Ovary (tissue), 9 donors: ENCODE measurements around the gene CCL20. TPM values are rescaled to one million over a fixed set of nuclear protein-coding genes. Genes with fewer than 3 reads are reported as not detected.

Source experiments
- DNase-seq, 5 donors: peaks; one replicate each; pipeline ENCODE4 v3.0.0-alpha.2; 2019 to 2020
- H3K27ac ChIP-seq, 2 donors: fragments of 200-600 bp; one replicate each; pipeline versions ENCODE4 v1.5.1 to v1.8.0; 2019 to 2022
- H3K27me3 ChIP-seq: fragments of 200-600 bp; one replicate; pipeline ENCODE4 v1.8.0; 2022
- H3K36me3 ChIP-seq: fragments of 200-600 bp; sonication (generic); one replicate; pipeline ENCODE4 v1.5.1; 2019
- H3K4me1 ChIP-seq: one replicate; pipeline ENCODE4 v1.8.1; 2013; ENCODE audit warnings: mild to moderate bottlenecking, moderate library complexity; ENCODE audit not compliant: insufficient read depth
- H3K4me3 ChIP-seq: fragments of 200-600 bp; sonication (generic); one replicate; pipeline ENCODE4 v1.5.1; 2017
- H3K9me3 ChIP-seq, 2 donors: fragments of 200-600 bp in 1 of 2; sonication (generic) in 1 of 2; one replicate each; pipeline versions ENCODE4 v1.5.1 to v1.8.1; 2013 to 2019; ENCODE audit warnings: mild to moderate bottlenecking in 1 of 2, moderate library complexity in 1 of 2
- CTCF ChIP-seq, 3 donors: fragments of 450-650 bp in 2 of 3; fragments of 200-600 bp in 1 of 3; IDR thresholded peaks; one replicate each; pipeline versions ENCODE4 v1.5.1 to v1.8.0; 2016 to 2022; ENCODE audit warnings: antibody characterized with exemption in 3 of 3, mild to moderate bottlenecking in 1 of 3
- EP300 ChIP-seq: sonication (generic); formaldehyde crosslinking; IDR thresholded peaks from one replicate; pipeline ENCODE4 v1.6.1; 2017; ENCODE audit warnings: antibody characterized with exemption
- POLR2A ChIP-seq: fragments of 450-650 bp; IDR thresholded peaks from one replicate; pipeline ENCODE4 v1.6.1; 2017; ENCODE audit warnings: antibody characterized with exemption, mild to moderate bottlenecking, moderate library complexity
- WGBS, 3 donors: extraction: QIAGEN DNeasy Blood & Tissue Kit in 1 of 3; methylation state at CpG; one replicate each; pipeline versions ENCODE4 v1.1.5 to v1.1.7; 2013 to 2017; 5-methylcytosine and 5-hydroxymethylcytosine counted together
- intact Hi-C, 4 donors: fragments of 100-400 bp; cut with DNase I; formaldehyde crosslinking; loops; one replicate each; pipeline versions ENCODE4 v1.11.0 to v1.15.1; 2022 to 2023
- polyA plus RNA-seq, 2 donors: library from polyadenylated mRNA; stranded (reverse); fragments of 200-250 nt in 1 of 2; fragments of 350-450 nt in 1 of 2; fragmentation: Illumina TruSeq in 1 of 2; extraction: RNeasy Lipid Tissue Mini Kit (QIAGEN cat#74804) in 1 of 2; gene quantifications; one replicate each; pipeline ENCODE4 v1.2.3, GENCODE V29; 2013 to 2014
- total RNA-seq, 7 donors: library from RNA; depleted of rRNA in 2 of 7; stranded (reverse); fragments of >200 nt in 2 of 7; fragmentation: NEBNext Ultra II Directional in 3 of 7; extraction: Animal tissue kit (Norgen Biotek cat#: 25700) in 3 of 7; gene quantifications; one replicate each; pipeline versions ENCODE4 v1.1.0 to v1.2.4, GENCODE V29; 2016 to 2023
- donor health status: DM: no; HTN: no; CAD: no; lungs with moderate emphysema.
- donor health status: DM: no; HTN: no; CAD: no.
- donor health status: Bipolar disorder and iron deficiency.
- donor health status: DM: yes; HTN: yes; CAD: no.
- donor health status: DM: no; HTN: no; CAD: no.
- donor health status: DM: yes; HTN: yes; CAD: no.

Gene CCL20
- total and polyA plus RNA-seq, 9 donors = 0.43 to 6.4 (median 2.8) TPM; not detected in 5

- no peak overlapping the region for H3K4me3 ChIP-seq
- intact Hi-C loops = no loop called here
- H3K36me3 ChIP-seq = no peaks in the 10 kb centered on the region
- 76 to 79% (median 77%) methylated on average over 5 of the region's 5 CpGs for WGBS, 3 donors
- H3K4me1 ChIP-seq = no peaks in the 10 kb centered on the region
- no peak for DNase-seq
- H3K9me3 ChIP-seq = no peaks in the 10 kb centered on the region
- TF ChIP-seq CTCF (IDR thresholded peaks at IDR 0.05) (no peak), EP300 (no peak), POLR2A (no peak)
- no peak overlapping the region for H3K27ac ChIP-seq
- H3K27me3 ChIP-seq = no peaks in the 10 kb centered on the region
Observed at GRCh38 chr2:227772197-227772661, 41.4 kb upstream of the CCL20 start.

GRCh38 chr2:227772932-227773331, 40.7 kb upstream of the CCL20 start:
- Histone ChIP-seq H3K27me3 (no peaks in the 10 kb centered on the region), H3K36me3 (no peaks in the 10 kb centered on the region), H3K9me3 (no peaks in the 10 kb centered on the region), H3K4me1 (no peaks in the 10 kb centered on the region), H3K27ac (no peak overlapping the region), H3K4me3 (no peak overlapping the region)
- 36 to 48% (median 48%) methylated on average over 2 of the region's 2 CpGs for WGBS, 3 donors
- DNase-seq = no peak
- intact Hi-C loops = no loop called here
- TF ChIP-seq CTCF (IDR thresholded peaks at IDR 0.05) (no peak), POLR2A (no peak), EP300 (no peak)

GRCh38 chr2:227774011-227774624, 39.5 kb upstream of the CCL20 start:
- Histone ChIP-seq H3K27ac (no peak overlapping the region), H3K4me3 (no peak overlapping the region), H3K4me1 (no peaks in the 10 kb centered on the region), H3K9me3 (no peaks in the 10 kb centered on the region), H3K27me3 (no peaks in the 10 kb centered on the region), H3K36me3 (no peaks in the 10 kb centered on the region)
- intact Hi-C loops = no loop called here
- TF ChIP-seq CTCF (IDR thresholded peaks at IDR 0.05) (no peak), POLR2A (no peak), EP300 (no peak)
- no peak for DNase-seq
- WGBS, 3 donors = 54 to 58% (median 58%) methylated on average over 15 of the region's 15 CpGs

GRCh38 chr2:227774895-227775842, 38.5 kb upstream of the CCL20 start:
- Histone ChIP-seq H3K9me3 (no peaks in the 10 kb centered on the region), H3K27me3 (no peaks in the 10 kb centered on the region), H3K4me1 (no peaks in the 10 kb centered on the region), H3K4me3 (no peak overlapping the region), H3K36me3 (no peaks in the 10 kb centered on the region), H3K27ac (no peak overlapping the region)
- no peak for TF ChIP-seq POLR2A
- TF ChIP-seq CTCF (IDR thresholded peaks at IDR 0.05) = no peak
- no peak for TF ChIP-seq EP300
- intact Hi-C loops = loop anchor here in 1 of 4 donors (5.0 kb wide), 1 partner anchor 303 kb away; the partner anchor contains the start of gene AGFG1
- DNase-seq = no peak
- 83 to 87% (median 86%) methylated on average over 6 of the region's 6 CpGs for WGBS, 3 donors
